Femur (tissue), 1 donor: ENCODE results near the gene PPP3R1.
A peak's percentile ranks its signal among the peaks of the same experiment; 100 is the strongest.
"Not testable (repeated sequence)": the region's sequence is repeated elsewhere in the genome, so short reads cannot be mapped to it uniquely, and the experiment has no call there.

Experiments
- DNase-seq: peaks from one replicate; pipeline ENCODE4 v3.0.0-alpha.2; 2017

The PPP3R1 gene

DNA sequence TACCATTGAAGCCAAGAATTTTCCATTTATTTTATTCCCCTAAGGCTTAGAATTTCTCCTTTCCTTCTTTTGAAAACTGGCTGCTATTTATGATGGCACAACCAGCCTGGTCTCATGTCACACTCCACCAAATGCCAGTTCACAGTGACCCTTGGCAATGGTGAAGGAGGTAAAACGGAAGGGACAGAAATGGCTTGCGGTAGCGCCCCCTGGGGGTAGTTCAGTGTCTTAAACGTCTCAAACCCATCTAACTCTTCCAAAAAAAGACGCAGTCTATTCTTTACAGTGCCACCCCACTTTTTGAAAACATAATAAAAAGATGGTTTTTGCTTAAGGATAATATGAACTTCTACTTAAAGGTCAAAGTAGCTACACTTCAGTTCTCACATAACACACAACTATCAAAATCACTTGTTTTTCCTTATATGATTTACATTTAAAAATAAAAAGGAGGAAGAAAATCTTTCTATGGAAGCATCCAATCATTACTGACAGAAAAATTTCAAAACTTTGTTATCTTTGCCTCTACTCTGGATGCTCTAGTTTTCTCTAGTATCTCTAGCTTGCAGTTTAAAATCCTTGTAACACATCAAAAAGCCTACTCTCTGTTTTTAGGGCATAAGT lies 66.7 kb downstream of the PPP3R1 start:
- peak; percentile 27 for DNase-seq

DNA sequence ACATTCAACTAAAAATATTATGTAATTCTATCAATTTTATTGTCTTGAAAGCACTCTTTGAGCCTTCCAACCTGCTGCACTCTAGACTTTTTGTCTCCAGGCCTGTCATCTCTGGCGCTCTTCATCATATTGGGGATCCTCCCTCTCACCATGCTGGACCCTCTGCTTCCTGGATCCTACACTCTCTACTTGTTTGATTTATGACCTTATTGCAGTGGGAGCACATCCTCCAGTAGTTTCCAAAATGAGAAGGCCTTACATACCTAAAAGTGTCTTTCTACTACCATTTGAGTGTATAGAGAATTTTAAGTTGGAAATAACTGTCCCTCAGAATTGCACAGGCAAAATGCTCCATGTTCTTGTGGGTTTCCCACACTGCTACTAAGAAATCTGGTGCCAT lies 69.4 kb downstream of the PPP3R1 start:
- no peak for DNase-seq

DNA sequence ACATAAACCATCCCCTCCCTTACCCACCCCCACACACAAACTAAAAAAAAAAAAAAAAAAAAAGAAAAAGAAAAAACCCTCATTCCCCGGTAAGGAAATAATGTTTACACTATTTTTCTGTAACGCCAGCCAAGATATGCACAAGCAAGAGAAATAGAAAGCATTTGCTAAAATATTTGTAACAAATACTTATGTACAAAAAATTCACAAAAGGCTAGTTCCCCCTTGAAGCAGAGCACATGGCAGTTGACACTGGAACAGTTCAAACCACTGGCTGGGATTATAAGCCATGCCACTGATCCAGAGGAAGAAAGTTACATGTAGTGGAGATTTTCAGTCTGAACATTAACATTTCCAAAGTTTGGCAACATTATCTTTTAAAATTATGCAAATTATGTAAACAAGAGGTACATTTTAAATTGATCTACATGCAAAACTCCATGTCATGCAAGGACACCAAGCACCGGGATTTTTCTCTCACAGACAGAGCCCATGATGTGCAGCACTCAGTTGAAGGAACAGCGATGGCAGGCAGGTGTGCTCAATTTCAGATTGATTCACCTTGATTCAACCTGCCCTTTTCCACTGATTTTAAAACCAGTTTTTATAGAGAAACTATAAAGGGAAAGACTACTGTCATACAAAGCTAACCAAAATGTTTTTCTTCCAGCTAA lies 73.2 kb downstream of the PPP3R1 start:
- DNase-seq = no peak

DNA sequence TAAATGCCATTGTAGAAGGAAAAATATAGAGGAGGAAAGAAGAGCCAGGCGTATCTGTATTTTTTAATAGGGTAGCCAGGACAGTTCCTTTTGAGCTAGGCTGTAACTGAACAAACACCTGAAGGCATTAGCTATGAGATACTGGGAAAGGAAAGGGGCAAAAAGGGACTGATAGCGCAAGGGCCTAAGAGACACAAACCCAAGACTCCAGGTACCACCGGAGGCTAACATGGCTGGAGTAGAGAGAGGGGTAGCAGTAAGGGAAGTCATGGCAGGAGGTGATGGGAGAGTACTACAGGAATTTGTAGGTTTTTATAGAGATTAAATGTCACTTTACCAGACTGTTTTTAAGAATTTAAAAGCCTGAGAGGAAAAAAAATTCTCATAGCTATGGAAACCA lies 73.9 kb downstream of the PPP3R1 start:
- DNase-seq = no peak

GRCh38 chr2:68177541-68177940 lies 74.8 kb downstream of the PPP3R1 start:
- DNase-seq = no peak

DNA sequence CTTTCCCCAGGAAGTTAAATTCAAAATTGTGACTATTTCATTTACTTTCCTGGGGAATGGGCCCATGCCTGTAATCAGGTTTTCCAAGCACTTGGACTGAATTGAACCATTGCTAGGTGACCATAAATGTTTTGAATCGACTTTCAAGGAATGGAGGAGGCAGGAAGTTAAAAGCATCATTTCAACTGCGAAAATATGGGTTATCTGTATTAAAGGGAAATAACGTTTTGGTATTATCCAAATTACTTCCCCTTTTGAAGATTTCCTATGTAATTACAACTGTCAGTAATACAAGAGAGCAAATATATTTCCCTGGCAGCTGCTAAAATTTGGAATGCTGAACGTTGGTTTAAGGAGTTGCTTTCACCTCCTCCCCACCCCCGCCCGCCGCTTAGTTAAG lies 75.7 kb downstream of the PPP3R1 start:
- DNase-seq = no peak

GRCh38 chr2:68175210-68175609 lies 77.1 kb downstream of the PPP3R1 start:
- DNase-seq = not testable (repeated sequence)

- DNase-seq = no peak
These were observed 79.2 kb downstream of the PPP3R1 start for GRCh38 chr2:68172990-68173700.

DNA sequence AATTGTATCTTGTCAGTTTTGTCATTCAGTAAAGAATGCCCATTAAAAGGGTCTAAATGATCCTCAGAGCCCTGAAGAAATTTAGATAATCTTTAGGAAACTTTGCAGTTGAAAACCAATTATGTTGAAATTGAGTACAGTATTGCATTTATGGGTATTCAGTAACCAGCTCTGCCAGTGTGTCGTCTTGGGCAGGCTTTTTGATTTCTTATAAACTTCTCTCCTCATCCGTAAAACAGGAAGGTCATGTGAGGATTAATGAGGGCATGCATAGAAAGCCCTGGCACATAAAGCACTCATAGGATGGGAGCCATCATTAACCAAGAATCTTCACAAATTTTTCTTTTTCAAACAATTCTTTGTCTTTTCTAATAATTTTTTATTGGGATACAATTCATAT lies 79.8 kb downstream of the PPP3R1 start:
- DNase-seq = no peak

DNA sequence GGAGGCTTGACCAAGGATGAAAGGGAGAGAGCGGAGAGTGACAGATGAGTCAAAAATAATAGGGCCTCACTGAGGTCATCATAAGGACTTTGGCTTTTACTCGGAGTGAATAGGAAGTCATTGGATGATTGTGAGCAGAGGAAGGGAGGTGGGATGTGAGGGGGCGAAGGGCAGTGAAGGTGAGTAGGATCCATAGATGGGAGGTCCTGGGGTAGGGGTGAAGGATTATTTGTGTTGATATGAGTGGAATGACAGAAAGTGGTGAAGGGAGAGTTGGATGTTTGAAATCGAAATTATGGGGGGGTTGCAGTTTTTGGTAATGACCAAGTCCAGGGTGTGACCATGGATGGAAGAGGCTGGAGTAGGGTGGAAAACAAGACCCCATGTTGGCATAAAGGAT lies 80.6 kb downstream of the PPP3R1 start:
- DNase-seq = no peak

- no peak for DNase-seq
These were observed 81.2 kb downstream of the PPP3R1 start for GRCh38 chr2:68171146-68171545.

- DNase-seq = no peak
These were observed 83.0 kb downstream of the PPP3R1 start for GRCh38 chr2:68169308-68169707.

- DNase-seq = no peak
These were observed 85.1 kb downstream of the PPP3R1 start for GRCh38 chr2:68167186-68167585.

GRCh38 chr2:68163641-68164040 lies 88.7 kb downstream of the PPP3R1 start:
- DNase-seq = no peak

DNA sequence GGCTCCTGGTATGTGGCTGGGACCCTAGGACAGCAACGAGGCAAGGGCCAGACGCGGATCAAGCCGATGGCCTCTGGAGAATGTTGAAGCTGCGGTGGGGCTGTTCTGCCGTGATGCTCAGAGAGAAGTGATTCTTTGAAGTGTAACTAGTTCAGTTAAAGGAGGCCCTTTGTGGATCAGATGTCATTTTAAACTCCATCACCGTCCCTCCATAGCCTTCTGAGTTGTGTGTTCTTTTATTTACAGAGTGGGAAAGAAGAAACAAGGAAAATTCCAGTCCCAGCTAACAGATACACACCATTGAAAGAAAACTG lies 94.2 kb downstream of the PPP3R1 start:
- no peak for DNase-seq

GRCh38 chr2:68157402-68158133 lies 94.8 kb downstream of the PPP3R1 start, which contains the start of gene PNO1:
Gene PNO1 (plus strand): TSS chr2:68157888. CDS start chr2:68157935, 47 bp downstream.
- DNase-seq = peak; percentile 98

DNA sequence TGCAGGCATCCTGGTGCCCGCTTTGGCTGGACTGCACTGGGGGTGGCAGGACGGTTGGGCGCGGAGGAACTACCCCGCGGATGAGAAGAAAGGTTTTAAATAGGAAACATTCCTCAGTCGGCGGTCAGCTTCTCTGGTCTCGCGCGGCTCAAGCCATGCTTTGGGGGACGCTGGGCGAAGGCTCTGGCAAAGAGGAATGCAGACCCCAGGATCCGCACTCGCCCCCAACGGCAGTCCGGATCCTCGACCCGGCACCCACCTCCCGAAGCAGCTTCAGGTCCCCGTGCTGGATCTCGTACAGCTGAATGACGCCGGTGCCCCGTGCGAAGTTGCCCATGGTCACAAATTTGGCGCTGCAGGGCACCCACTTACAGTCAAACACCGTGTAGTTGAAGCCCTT lies 95.3 kb downstream of the PPP3R1 start:
- DNase-seq = no peak

DNA sequence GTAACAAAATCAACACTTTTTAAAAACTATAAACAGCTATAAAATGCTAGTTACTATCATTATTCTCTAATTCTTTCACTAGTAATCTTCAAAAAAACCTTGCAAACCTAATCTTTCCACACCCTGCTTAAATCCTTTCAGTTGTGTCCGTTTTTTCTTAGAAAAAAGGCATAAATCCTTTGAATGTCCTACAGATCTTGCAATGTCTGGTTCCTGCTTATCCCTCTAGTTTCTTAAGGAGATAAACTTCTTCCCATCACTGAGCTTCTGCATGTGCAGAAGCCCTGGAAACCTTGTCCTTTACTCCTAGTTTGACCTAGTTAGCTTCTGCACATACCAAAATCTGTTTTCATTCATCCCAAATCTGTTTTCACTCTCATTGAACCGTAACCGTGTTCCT lies 95.9 kb downstream of the PPP3R1 start:
- DNase-seq = no peak

- no peak for DNase-seq
These were observed 96.7 kb downstream of the PPP3R1 start for GRCh38 chr2:68155618-68156017.

- DNase-seq = no peak
These were observed 99.5 kb downstream of the PPP3R1 start for GRCh38 chr2:68152681-68153347.

GRCh38 chr2:68151037-68151436 lies 101.3 kb downstream of the PPP3R1 start:
- DNase-seq = no peak

GRCh38 chr2:68141875-68142274 lies 110.5 kb downstream of the PPP3R1 start:
- no peak for DNase-seq
